Glomerular visceral epithelial cell (primary cell): Measurements from ENCODE around the gene EIF1.
"Not testable (repeated sequence)": the region's sequence is repeated elsewhere in the genome, so short reads cannot be mapped to it uniquely, and the experiment has no call there.

Source experiments
- DNase-seq: peaks from one replicate; pipeline ENCODE4 v3.0.0-alpha.2; 2016; ENCODE audit errors: extremely low spot score

The EIF1 gene

DNA sequence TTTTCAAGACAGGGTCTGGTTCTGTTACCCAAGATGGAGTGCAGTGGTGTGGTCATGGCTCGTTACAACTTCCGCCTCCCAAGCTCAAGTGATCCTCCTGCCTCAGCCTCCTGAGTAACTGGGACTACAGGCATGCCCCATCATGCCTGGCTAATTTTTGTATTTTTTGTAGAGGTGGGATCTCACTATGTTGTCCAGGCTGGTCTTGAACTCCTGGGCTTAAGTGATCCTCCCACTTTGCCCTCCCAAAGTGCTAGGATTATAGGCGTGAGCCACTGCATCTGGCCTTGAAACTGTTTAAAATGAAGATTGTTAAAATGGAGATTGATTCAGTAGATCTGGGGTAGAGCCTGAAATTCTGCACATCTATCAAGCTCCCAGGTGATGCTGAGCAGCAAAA is 12.2 kb downstream of the EIF1 start:
- DNase-seq, result not testable (repeated sequence)

DNA sequence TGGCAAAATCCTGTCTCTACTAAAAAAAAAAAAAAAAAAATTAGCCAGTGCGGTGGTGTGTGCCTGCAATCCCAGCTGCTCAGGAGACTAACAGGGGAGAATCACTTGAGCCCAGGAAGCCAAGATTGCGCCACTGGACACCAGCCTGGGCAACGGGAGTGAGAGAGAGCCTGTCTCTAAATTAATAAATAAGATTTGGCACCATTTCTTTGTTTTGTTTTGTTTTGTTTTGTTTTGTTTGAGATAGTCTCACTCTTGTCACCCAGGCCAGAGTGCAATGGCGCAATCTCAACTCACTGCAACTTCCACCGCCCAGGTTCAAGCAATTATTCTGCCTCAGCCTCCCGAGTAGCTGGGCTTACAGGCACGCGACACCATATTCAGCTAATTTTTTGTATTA is 14.0 kb downstream of the EIF1 start:
- DNase-seq, result no peak

DNA sequence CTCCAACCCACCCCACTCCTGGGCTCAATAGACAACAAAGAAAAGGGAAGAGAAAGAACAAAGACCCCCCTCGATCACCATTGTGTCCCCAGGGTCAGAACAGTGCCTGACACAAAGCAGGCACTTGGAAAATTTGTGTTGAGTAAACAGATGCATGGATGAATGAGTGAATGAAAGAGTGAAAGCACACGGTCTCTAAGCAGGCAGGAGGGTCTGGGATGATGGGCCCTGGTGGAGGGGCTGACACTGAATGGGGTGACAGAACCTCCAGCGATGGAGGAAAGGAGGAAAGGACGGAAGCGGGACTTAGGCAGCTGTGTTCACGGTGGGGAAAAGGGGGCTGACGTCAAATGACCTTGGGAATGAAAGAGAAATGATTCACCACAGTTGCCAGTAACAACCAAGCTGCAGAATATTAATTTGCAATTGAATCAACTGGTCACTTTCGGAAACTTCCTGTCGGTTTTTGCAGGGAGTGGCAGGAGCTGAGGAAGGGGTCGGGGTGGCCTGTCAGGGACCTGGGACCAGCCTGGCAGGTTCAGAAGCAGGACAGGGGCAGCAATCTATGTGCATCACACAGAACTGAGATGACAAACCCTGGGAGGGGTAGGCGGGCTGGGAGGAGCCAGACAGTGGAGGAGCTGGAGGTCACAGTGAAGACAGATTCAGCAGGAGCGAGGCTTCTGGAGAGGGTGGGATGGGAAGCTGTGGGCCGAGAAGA is 16.7 kb downstream of the EIF1 start:
- DNase-seq, result no peak

DNA sequence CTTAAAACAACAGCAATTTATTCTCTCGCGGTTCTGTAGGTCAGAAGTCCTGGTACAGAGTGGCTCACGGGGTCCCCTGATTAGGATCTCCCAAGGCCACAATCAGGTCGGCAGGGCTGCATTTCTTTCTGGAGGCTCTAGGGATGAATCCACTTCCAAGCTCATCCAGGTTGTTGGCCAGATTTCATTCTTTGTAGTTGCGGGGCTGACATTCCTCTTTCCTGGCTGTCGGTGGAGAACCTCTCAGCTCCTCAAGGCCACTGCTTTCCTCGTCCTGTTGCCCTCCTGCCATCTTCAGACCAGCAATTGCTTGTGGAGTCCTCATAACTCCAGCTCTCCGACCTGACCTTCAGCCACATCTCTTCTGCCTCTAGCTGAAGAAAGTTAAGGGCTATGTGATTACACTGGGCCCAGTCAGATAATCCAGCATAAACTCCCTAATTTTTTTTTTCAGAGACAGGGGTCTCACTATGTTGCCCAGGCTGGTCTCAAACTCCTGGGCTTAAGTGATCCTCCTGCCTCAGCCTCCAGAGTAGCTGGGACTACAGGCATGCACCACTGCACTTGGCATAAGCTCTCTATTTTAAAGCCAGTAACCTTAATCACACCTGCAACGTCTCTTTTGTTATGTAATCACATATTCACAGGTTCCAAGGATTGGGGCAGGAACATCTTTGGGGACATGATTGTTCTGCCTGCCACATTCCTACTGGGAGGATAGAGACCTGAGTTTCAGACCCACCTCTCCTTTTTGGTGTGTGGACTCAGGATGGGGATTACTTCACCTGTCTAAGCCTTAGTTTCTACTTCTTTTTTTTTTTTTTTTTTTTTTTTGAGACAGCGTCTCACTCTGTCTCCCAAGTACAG is 19.4 kb downstream of the EIF1 start:
- no peak for DNase-seq

DNA sequence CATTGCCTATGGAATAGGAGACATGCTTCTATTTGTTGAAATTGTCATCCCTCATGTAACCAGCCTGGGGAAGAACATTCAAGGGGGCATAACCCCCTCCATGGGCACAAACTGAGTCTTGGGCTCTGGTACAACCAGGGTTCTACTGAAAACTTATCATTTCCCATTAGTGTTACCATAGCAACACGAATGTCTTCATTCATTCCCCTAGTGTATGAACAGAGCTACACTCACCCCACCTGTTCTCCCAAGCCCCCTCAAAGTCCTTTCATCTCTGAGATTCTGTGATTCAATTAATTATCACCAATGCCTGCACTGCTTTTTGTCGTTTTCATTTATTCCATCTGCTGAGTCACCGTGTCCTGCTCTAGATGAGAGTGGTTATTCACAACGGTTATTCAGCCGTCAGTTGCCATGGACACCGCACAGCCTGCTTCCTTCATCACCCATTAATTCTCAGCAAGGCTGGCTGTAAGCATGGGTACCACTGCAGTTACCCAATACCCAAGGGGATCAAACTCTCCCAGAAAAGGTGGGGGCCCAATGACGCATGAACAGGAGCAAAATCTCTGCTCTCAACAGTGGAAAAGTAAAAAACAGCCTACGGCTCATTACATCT is 21.9 kb downstream of the EIF1 start:
- peak; percentile 66 for DNase-seq

DNA sequence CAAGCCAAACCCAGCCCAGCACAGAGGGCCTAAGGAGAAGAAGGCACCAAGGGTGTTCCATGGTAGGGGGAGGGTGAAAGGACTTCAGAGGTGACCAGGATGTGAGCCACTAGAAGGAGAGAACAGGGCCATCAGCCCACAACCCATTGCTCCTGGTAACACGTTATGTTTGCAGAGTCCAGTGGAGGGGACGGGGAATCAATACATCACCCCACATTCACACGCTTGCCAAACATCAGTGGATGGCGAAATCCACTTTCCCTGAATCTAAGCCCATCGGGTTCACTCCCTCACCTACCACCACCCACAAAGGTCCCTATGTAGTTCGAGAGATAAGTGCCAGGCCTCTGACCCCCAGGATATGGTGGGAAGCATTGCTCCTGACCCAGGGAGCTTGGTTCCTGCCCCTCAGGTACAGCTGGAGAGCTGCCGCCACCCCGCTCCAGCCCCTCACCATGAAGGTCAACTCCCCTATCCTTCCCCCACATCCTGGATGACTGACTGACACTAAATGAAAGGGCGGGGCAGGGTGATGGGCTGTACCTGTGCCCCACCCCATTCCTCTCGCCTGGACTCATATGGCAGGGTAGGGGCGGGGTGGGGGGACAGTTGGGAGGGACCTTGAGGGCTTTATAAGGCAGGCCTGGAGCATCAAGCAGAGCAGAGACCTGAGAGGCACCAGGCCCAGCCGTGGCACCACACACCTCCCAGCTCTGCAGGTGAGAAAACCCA is 23.1 kb downstream of the EIF1 start, which contains the start of gene GAST:
Gene GAST, plus strand, starts transcription at position 663 of the 732 bp plus-strand sequence. CDS start 3,106 bp downstream, outside the sequence.
- DNase-seq, result no peak

DNA sequence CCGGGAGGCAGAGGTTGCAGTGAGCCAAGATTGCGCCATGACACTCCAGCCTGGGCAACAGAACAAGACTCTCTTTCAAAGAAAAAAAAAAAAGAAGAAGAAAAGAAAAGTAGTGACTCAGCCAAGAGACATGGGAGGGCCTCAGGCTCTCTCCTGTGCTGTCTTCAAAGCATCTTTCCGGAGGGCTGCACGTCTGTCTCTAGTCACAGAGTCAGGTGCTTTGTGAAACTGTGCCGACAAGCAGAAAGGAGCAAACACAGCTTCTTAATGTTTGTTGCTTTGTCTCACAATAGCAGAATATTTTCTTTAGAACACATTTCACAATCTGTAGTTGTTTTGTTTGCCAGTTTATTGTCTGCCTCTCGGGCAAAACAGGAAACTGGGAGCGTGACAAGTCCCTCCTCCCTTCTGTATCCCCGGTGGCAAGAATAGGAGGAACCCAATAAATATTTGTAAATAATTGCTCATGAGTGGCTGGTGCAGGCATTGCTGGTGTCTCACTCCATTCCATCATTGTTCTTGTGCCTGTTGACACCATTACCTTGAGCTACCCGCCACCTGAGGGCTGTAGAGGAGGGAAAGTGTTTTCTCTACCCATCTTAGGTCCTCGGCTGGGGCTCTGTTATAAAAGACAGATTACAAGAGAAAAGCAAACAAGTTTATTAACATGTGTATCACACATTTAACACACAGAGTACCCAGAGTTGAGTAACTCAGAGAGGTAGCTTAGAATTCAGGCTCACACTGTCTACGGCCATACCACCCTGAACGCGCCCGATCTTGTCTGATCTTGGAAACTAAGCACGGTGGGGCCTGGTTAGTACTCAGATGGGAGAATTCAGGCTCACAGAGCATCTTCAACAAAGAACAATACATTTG is 29.0 kb downstream of the EIF1 start:
- no peak for DNase-seq

DNA sequence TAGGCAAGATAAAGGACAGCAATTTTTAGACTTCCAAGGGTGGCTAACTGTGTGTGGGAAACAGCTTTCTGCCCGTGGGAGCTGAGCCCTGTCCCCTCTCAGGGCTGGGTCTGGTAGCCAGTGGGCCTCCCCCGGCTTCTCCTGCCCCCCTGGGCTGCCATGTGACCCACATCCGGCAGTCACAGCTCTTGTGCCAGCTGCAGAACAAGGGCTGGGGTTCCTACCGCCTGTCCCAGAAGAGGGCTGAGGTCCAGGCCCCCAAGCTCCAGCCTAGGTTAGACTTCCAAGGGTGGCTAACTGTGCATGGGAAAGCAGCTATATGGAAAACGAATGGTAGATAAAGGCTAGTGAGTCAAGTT is 29.6 kb downstream of the EIF1 start:
- DNase-seq, result no peak

DNA sequence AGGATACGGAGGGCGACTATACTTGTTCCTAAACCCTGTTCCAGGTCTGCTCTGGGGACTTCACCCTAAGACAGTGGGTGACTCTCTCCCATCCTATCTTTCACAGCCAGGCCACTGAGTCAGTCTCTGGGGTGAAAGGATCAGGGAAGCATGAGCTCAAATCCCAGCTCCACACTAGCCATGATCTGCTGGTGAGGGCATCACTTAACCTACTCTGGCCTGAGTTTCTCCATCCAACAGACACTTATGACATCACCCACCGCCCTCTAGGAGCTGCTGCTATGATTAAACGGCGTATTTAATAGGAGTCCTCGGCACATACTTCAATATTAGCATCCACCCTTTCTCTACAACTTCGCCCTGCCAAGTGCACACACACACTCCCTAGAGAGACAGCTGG is 33.5 kb downstream of the EIF1 start:
- DNase-seq, result no peak

DNA sequence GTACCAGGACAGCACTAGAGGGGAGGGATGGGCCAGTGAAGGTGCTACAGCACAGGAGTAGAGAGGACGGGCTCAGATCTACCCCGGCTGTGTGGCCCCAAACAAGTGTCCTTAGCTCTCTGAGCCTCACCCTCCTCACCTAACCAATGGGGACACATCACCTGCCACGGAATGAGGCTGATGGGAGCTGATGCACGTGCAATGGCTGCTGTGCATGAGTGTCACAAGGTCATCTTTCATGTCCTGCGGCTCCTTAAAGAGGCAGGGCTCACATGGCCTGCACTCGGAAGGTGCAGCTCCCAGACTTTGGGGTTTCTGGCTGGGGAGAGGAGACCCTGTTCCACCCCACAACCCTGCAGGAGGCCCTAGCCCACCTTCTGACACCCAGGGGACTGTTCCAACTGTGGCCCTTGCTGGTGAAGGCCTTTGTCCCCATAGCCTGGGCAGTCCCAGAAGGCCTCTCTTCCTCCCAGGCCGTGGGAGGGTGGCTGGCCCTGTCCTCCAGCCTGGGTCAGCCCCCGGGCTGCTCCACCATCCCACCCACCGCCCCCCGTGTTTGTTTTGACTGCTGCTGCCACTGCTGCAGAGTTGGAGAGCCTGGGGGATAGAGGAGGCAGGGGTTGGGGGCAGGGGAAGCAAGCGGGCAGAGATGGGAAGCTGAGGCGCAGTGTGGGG is 35.3 kb downstream of the EIF1 start:
- no peak for DNase-seq

DNA sequence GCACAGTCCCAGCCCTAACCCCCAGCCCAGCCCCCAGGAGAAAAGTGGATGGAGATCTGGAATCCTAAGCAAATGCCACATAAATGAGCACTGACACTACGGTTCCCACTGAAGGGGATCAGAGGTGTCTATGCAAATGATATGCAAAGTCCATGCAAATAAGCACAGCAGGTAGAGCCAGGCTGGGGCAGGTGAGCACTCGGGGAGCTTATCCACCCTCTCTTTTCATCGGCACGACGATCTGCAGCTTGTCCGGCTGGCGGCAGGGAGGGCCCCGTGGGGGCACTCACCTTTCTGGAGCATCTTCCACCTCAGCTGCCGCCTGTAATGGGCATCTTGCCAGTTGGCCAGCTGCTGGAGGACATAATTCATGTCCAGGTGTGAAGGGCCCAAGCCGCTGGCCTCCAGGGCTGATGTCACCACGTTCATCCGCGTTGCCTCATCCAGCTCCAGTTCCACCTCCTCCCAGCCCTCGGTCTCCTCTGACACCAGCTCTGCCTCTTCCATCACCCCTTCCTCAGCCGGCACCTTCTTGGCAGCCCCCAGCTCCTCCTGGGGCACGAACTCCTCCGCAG is 35.9 kb downstream of the EIF1 start:
- no peak for DNase-seq

DNA sequence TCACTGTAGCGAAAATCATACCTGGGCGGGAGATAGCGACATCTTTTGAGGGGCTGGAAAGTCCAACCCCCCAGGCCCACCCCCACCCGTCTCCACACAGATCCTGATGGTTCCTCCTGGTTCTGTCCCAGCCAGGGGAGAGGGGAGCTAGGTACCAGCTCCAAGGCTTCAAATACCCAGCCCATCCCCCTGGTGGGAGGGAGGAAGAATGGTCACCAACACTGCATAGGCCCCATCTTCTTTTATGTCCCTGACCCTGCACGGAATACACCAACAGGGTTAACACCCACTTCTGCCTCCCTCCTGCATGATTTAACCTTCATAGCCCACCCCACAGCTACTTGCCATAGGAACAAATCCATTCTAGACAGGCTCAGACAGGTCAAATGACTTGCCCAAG is 36.4 kb downstream of the EIF1 start:
- DNase-seq, result no peak

DNA sequence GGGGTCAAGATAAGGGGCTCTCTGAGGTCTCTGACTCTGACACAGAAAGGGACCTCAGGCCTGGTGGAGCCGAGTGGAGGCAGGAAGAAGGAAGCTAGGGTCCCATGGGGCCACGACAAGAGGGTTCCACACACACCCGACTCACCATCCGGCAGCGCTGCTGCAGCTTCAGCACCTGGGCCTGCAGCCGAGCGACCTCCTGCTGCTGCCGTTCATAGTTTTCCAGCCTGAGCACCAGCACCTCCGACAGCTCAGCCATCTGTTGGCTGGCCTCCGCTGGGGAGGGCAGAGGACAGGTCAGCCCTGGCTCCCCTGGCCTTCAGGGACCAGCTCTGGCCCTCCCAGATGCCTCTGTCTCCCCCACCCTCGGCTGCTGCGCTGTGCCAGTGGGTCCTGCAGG is 39.4 kb downstream of the EIF1 start:
- no peak for DNase-seq

DNA sequence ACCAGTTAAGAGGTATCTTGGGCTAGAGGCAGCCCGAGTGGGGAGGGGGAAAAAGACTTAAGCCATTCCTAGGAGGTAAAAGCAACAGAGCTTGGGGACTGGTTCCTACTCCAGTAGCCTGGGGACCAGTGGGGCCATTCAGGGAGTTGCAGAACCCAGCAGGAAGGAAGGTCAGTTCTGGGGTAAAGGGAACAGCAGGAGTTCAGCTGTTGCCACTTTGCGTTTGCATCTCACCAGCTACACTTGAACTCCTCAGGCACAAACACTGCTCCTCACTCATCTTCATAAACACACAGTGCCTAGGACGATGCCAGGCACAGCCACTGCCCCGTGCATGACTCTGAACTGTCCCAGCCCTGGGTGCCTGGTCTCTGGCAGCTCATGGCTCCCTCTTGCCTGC is 41.8 kb downstream of the EIF1 start:
- no peak for DNase-seq

DNA sequence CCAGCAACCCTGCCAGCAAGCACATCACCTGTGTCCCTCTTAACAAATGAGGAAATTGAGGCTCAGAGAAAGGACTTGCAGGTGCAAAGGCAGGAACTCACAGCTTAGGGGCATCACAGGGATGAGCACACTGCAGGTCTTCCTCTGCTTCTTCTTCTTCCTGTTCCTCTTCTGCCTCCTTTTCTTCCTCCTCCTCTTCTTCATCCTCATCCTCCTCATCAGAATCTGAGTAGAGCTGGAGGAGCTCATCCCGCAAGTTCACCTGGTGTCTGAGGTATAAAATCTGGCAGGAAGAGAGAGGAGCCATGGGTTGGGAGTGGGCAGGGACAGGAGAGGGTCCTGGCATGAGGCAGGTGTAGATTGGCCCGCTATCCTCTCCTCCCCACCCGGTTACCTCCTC is 43.2 kb downstream of the EIF1 start:
- DNase-seq, result no peak

DNA sequence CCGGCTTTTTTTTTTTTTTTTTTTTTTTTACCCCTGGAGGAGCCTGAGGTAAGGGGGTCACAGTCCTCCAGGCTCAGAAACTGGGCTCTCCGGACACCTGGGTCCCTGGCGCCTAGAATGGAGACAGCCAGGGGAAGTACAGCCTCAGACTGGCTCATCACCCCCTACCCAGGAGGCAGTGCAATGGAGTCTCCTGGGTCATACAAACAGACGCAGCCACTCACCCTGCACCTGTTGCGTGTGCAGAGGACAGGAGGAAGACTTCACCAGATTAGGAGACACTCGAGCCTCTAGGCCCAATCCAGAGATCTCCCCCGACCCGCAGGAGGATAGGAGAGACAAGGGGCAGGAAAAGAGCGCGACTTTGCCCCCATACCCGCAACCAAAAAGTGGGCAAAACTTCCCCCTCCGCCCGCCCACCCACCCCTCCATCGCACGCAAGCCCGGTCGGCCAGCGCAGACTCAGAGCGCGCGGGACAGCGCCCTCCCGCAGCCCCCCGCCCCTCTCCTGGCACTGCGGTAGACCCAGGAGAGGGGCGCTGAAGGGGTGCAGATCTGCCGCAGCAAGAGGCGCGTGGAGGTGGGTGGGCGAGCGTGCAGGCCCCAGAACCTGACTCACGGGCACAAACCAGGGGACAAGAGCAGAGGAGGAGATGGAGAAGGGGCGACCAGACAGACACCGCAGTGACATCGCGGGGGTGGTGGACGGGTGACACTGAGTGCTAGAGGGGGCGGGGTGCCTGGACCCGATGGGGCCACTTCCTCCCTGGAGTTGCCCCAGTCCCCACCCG is 44.9 kb downstream of the EIF1 start:
- no peak for DNase-seq

DNA sequence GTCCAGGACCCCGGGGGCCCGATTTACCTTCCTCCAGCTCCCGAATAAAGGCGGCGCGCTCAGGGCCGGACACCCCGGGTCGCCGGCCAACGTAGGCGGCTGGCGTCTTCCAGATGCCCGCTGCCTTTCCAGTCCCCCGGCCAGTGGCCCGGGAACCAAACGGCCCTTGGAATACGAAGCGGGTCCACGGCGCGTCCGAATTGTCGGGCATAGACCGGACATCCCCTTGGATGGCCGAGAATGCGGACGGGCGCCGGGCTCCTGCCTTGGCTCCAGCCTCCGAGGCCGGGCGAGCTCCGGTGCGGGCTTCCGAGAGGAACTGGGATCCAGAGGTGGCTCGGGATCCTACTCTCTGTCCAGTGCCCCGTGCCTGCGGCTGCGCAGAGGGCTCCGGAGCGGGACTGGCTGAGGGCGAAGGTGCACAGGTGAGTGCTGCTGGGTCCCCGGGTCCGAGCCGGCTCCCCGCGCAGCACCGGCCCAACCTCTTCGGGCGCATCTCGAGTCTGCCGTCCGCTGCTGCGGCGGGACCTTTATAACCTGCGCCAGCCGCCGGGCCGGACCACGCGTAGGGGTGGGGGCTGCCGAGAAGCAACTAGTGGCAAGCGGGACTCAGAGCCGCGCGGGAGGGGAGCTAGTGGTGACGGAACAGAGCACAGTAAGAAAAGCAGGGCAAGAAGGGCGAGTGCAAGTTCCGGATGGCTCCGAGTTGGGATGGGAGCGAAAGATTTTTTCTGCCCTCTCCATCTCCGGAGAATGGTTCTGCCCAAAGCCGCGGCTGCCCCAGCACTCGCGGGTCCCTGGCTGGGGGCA is 45.7 kb downstream of the EIF1 start, which contains the start of gene HAP1:
Gene HAP1, minus strand, starts transcription at position 505 of the 810 bp plus-strand sequence. Its CDS starts 9 bp downstream, at position 496.
- peak; percentile 34 for DNase-seq

DNA sequence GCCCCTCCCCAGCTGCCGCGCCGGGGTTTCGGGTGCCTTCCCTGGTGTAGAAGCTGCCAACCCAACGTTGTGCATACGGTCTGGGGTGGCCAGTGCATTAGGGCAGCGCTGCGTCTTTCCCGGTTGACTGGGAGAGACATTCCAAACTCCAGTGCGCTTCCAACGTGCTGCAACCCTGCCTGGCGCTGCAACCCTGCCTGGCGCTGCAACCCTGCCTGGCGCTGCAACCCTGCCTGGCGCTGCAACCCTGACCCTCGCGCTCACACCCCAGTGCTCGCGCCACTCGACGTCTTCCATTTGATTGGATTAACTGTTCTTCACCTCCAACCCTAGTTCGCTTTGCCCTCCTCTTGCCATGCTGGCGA is 46.2 kb downstream of the EIF1 start:
- DNase-seq, result no peak
